SU-DHL-6 (cell line): ENCODE results near the gene FAM135A.

Experiments
- H2AFZ ChIP-seq: fragments of 200-600 bp; sonication (generic); 2 replicates; pipeline ENCODE4 v1.6.1; 2014; ENCODE audit warnings: low read depth, mild to moderate bottlenecking, moderate library complexity, mixed read lengths, antibody characterized with exemption, low read length; ENCODE audit not compliant: severe bottlenecking
- H3F3A ChIP-seq: fragments of 200-600 bp; shearing (Covaris generic); 2 replicates; pipeline ENCODE4 v1.6.0; 2016; ENCODE audit warnings: antibody characterized with exemption, mild to moderate bottlenecking; ENCODE audit not compliant: insufficient read depth
- H3K27ac ChIP-seq: fragments of 200-600 bp; sonication (generic); 2 replicates; pipeline ENCODE4 v1.5.1; 2016; ENCODE audit warnings: low read depth, mild to moderate bottlenecking, low read length, moderate library complexity, mixed read lengths
- H3K27me3 ChIP-seq: fragments of 200-600 bp; sonication (generic), shearing (Covaris generic); 2 replicates; pipeline ENCODE4 v1.6.0; 2014; ENCODE audit warnings: mild to moderate bottlenecking, low read length
- H3K36me3 ChIP-seq: fragments of 200-600 bp; sonication (generic); 2 replicates; pipeline ENCODE4 v1.6.1; 2014; ENCODE audit warnings: mild to moderate bottlenecking, low read length, mixed read lengths
- H3K4me2 ChIP-seq: fragments of 300-600, 200-600 bp; shearing (Covaris generic), sonication (generic); 2 replicates; pipeline ENCODE4 v1.6.0; 2014; ENCODE audit warnings: low read length, low read depth, mild to moderate bottlenecking; ENCODE audit not compliant: poor library complexity, severe bottlenecking
- H3K4me3 ChIP-seq: fragments of 200-600 bp; sonication (generic); 2 replicates; pipeline ENCODE4 v1.5.1; 2014; ENCODE audit warnings: antibody characterized with exemption, low read length, mild to moderate bottlenecking, mixed read lengths; ENCODE audit not compliant: insufficient read depth, poor library complexity, severe bottlenecking
- H3K79me2 ChIP-seq: fragments of 200-600 bp; sonication (generic); 2 replicates; pipeline ENCODE4 v1.6.1; 2014; ENCODE audit warnings: mild to moderate bottlenecking, low read length, moderate library complexity; ENCODE audit not compliant: insufficient read depth
- H3K9ac ChIP-seq: fragments of 200-600 bp; sonication (generic); 2 replicates; pipeline ENCODE4 v1.7.0; 2014; ENCODE audit warnings: mild to moderate bottlenecking, low read length
- H3K9me2 ChIP-seq: fragments of 200-600 bp; sonication (generic); replicated peaks from 2 replicates; pipeline ENCODE4 v1.6.1; 2014; ENCODE audit warnings: low read length; ENCODE audit not compliant: insufficient read depth
- H3K9me3 ChIP-seq: fragments of 200-600 bp; sonication (generic); 2 replicates; pipeline ENCODE4 v1.6.1; 2014; ENCODE audit warnings: low read length, mixed read lengths; ENCODE audit not compliant: insufficient read depth
- H4K20me1 ChIP-seq: fragments of 200-600 bp; sonication (generic); 2 replicates; pipeline ENCODE4 v1.6.1; 2014; ENCODE audit warnings: low read depth, mild to moderate bottlenecking, antibody characterized with exemption, low read length, moderate library complexity, mixed read lengths
- EZH2phosphoT487 ChIP-seq: fragments of 200-600 bp; sonication (generic), shearing (Covaris generic); conservative IDR thresholded peaks from 2 replicates; pipeline ENCODE4 v1.6.1; 2018; ENCODE audit warnings: mild to moderate bottlenecking, antibody characterized with exemption, low read length, moderate library complexity, mixed read lengths
- TF ChIP-seq, protein P1 (sequence below): fragments of 200-600 bp; sonication (generic); IDR thresholded peaks from one replicate; pipeline ENCODE4 v1.5.1; 2017; ENCODE audit warnings: antibody characterized with exemption, mild to moderate bottlenecking, low read length, moderate library complexity; ENCODE audit not compliant: insufficient read depth, poor library complexity, severe bottlenecking

The FAM135A gene

GRCh38 chr6:70524721-70525286, 111.5 kb downstream of the FAM135A start:
- Histone ChIP-seq H3K9me3 (no peaks in the 10 kb centered on the region), H3F3A (no peaks in the 10 kb centered on the region), H3K9me2 (no peaks in the 10 kb centered on the region), H4K20me1 (no peaks in the 10 kb centered on the region), H3K79me2 (no peaks in the 10 kb centered on the region), H3K27ac (no peak overlapping the region), H3K9ac (no peak overlapping the region), H3K4me3 (no peak overlapping the region), H3K36me3 (peaks cover 19% of the 10 kb centered on the region; the same call in 1 of the 2 replicates), H2AFZ (no peak overlapping the region), H3K27me3 (no peaks in the 10 kb centered on the region), H3K4me2 (no peak overlapping the region)
- TF ChIP-seq, protein P1, sequence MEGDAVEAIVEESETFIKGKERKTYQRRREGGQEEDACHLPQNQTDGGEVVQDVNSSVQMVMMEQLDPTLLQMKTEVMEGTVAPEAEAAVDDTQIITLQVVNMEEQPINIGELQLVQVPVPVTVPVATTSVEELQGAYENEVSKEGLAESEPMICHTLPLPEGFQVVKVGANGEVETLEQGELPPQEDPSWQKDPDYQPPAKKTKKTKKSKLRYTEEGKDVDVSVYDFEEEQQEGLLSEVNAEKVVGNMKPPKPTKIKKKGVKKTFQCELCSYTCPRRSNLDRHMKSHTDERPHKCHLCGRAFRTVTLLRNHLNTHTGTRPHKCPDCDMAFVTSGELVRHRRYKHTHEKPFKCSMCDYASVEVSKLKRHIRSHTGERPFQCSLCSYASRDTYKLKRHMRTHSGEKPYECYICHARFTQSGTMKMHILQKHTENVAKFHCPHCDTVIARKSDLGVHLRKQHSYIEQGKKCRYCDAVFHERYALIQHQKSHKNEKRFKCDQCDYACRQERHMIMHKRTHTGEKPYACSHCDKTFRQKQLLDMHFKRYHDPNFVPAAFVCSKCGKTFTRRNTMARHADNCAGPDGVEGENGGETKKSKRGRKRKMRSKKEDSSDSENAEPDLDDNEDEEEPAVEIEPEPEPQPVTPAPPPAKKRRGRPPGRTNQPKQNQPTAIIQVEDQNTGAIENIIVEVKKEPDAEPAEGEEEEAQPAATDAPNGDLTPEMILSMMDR: no peak
- no peak for TF ChIP-seq EZH2phosphoT487

DNA sequence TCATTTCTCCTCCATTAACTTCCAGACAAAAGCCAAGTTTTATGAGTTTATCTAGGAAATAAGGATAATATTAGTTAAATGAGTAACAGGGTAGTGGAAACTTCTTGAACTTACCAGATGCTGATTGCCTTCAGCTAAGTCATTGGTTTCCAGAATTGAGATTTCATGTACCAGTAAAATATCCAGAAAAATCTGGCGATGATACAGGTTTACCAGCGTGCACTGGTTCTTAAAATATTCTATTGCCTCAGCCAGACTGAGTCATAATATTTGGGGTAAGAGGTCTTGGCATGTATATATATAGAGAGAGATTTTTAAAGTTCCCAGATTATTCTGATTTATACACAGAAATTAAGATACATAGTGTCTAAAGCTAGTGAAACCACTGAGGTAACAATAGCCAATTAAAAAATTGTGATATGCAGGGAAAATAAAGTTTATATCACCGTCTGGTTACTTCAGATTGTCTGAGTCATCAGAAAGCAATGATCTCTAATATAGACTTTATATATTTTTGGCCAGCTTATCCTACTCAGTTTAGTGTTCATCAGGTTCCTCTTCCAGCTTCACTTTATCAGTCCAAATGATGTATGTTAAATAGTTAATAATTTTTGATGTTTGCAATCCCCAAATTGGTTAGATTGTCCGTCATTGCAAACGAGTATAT, 113.9 kb downstream of the FAM135A start:
- H3K36me3 ChIP-seq: peaks cover 21% of the 10 kb centered on the region; the same call in 1 of the 2 replicates
- H3K27ac ChIP-seq: no peak overlapping the region
- H2AFZ ChIP-seq: no peak overlapping the region
- no peaks in the 10 kb centered on the region for H3K9me2 ChIP-seq
- TF ChIP-seq, protein P1: no peak
- no peak for TF ChIP-seq EZH2phosphoT487
- no peak overlapping the region for H3K9ac ChIP-seq
- no peak overlapping the region for H3K4me3 ChIP-seq
- no peaks in the 10 kb centered on the region for H3K9me3 ChIP-seq
- H3K27me3 ChIP-seq: no peaks in the 10 kb centered on the region
- no peak overlapping the region for H3K4me2 ChIP-seq
- no peaks in the 10 kb centered on the region for H3K79me2 ChIP-seq
- H4K20me1 ChIP-seq: no peaks in the 10 kb centered on the region
- no peaks in the 10 kb centered on the region for H3F3A ChIP-seq

GRCh38 chr6:70530023-70530422, 116.7 kb downstream of the FAM135A start:
- H3K9me2 ChIP-seq: no peaks in the 10 kb centered on the region
- no peak for TF ChIP-seq EZH2phosphoT487
- TF ChIP-seq, protein P1: no peak
- no peak overlapping the region for H3K4me2 ChIP-seq
- no peaks in the 10 kb centered on the region for H3K27me3 ChIP-seq
- H2AFZ ChIP-seq: no peak overlapping the region
- H3K9ac ChIP-seq: no peak overlapping the region
- no peaks in the 10 kb centered on the region for H3K79me2 ChIP-seq
- H3K9me3 ChIP-seq: no peaks in the 10 kb centered on the region
- H3K27ac ChIP-seq: no peak overlapping the region
- H3K36me3 ChIP-seq: peaks cover 17% of the 10 kb centered on the region; the same call in 1 of the 2 replicates
- no peaks in the 10 kb centered on the region for H3F3A ChIP-seq
- H4K20me1 ChIP-seq: no peaks in the 10 kb centered on the region
- no peak overlapping the region for H3K4me3 ChIP-seq
